ENCODE measurements around the gene IER5L.

Gene IER5L

DNA sequence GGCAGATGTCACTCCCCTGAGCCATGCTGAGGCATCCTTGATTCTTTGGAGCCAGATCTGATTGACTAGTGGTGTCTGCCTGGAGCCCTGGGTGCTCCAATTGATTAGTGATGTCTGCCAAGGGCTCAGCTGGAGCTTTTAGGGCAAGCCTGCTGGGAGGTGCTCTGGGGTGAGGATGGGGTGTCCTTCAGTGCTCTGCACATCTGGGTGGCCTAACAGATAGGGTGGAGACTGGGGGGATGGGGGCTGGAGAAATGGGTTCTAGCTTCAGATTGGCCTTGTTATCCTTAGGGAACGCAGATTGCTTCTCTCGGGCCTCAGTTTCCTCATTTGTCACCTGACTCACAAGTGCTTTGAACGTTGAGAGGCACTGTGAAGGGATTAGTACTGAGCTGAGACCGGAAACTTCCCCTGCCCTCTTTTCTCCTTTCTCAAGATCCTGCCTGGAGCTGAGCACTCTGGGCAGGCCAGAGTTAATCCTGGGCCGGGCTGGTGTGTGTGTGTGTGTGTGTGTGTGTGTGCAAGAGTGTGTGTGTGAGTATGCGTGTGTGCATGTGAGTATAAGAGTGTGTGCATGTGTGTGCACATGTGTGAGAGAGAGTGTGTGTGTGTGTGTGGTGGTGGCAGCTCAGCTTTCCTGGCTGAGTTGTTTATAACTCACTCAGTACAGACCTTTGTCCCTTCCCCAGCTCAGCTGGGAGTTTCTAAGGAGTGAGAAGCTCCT lies 5.6 kb upstream of the IER5L start:
- no peak for TF ChIP-seq SIN3A (IDR thresholded peaks at IDR 0.05; ENCODE audit: borderline replicate concordance, insufficient read depth, low read length)
- TF ChIP-seq, protein P1, sequence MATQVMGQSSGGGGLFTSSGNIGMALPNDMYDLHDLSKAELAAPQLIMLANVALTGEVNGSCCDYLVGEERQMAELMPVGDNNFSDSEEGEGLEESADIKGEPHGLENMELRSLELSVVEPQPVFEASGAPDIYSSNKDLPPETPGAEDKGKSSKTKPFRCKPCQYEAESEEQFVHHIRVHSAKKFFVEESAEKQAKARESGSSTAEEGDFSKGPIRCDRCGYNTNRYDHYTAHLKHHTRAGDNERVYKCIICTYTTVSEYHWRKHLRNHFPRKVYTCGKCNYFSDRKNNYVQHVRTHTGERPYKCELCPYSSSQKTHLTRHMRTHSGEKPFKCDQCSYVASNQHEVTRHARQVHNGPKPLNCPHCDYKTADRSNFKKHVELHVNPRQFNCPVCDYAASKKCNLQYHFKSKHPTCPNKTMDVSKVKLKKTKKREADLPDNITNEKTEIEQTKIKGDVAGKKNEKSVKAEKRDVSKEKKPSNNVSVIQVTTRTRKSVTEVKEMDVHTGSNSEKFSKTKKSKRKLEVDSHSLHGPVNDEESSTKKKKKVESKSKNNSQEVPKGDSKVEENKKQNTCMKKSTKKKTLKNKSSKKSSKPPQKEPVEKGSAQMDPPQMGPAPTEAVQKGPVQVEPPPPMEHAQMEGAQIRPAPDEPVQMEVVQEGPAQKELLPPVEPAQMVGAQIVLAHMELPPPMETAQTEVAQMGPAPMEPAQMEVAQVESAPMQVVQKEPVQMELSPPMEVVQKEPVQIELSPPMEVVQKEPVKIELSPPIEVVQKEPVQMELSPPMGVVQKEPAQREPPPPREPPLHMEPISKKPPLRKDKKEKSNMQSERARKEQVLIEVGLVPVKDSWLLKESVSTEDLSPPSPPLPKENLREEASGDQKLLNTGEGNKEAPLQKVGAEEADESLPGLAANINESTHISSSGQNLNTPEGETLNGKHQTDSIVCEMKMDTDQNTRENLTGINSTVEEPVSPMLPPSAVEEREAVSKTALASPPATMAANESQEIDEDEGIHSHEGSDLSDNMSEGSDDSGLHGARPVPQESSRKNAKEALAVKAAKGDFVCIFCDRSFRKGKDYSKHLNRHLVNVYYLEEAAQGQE (IDR thresholded peaks at IDR 0.05; ENCODE audit: insufficient read depth in 1 of 2, low read depth in 2 of 2, low read length in 2 of 2), result no peak
- no peak for TF ChIP-seq TAF1 (IDR thresholded peaks at IDR 0.05; ENCODE audit: borderline replicate concordance, insufficient read depth, low read length)
- no peak for TF ChIP-seq FOXP2 (optimal IDR thresholded peaks at IDR 0.05; ENCODE audit: borderline replicate concordance, extremely low read depth, extremely low read length, insufficient read depth)
- no peak for TF ChIP-seq POLR2AphosphoS5 (IDR thresholded peaks at IDR 0.05; ENCODE audit: low read depth, low read length)

DNA sequence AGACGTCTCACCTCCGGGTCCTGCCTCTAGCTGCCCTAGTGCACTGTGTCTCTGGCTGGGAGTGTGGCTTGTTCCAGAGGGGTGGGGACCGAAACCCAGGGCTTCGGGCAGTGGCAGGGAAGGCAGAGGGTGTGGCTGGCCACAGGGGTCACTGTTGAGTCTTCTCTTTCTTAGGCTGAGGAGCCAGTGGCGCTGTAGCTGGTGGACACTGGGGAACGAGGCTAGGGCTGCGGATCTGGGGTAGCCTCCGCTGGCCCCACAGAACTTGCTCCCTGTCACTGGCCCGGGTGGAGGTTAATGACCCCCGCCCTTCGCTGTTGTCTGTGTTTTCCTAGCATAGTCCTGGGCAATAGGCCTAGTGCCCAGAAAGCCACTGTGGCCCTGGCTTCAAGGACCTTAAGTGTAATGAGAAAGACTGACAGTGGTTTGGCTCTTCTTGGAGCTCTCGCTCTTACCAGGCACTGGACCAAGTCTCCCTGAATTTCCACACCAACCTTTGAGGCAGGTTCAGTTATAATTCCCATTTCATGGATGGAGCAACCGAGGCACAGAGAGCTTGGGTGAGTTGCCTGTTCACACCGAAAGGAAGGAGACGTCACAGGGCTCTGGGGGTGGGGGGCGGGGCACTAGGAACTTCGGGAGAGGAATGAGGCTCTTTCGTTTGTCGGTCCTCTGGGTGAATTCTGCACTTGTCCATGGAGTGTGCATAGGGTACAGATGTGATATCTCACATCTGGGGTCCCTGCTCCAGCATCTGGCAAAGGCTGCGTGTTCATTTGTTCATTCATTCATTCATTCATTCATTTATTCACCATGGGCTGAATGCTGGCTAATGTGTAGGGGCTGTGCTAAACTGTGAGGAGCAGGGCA lies 4.8 kb upstream of the IER5L start:
- TF ChIP-seq, protein P1 (IDR thresholded peaks at IDR 0.05; ENCODE audit: insufficient read depth in 1 of 2, low read depth in 2 of 2, low read length in 2 of 2), result no peak
- no peak for TF ChIP-seq FOXP2 (optimal IDR thresholded peaks at IDR 0.05; ENCODE audit: borderline replicate concordance, extremely low read depth, extremely low read length, insufficient read depth)
- no peak for TF ChIP-seq POLR2AphosphoS5 (IDR thresholded peaks at IDR 0.05; ENCODE audit: low read depth, low read length)
- TF ChIP-seq SIN3A (IDR thresholded peaks at IDR 0.05; ENCODE audit: borderline replicate concordance, insufficient read depth, low read length), result no peak
- no peak for TF ChIP-seq TAF1 (IDR thresholded peaks at IDR 0.05; ENCODE audit: borderline replicate concordance, insufficient read depth, low read length)

DNA sequence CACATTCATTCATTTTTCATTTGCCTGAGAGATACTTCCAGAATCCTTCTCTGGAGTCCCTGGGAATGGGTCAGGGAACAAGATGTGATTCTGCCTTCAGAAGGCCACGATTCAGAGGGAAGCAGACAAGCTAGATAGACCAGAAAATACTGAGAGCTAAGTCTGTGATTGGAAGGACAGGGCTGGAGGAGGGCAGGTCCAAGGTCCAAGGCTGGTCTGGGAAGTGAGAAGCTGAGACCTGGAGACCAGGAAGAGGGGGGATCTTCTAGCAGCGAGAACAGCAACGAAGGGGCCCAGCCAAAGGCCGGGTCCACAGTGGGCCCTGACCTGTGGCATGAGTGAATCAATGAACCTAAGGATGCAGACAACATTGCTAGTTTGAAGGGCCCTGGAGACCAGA lies 4.1 kb upstream of the IER5L start:
- TF ChIP-seq TAF1 (IDR thresholded peaks at IDR 0.05; ENCODE audit: borderline replicate concordance, insufficient read depth, low read length) (no peak), SIN3A (IDR thresholded peaks at IDR 0.05; ENCODE audit: borderline replicate concordance, insufficient read depth, low read length) (no peak), POLR2AphosphoS5 (IDR thresholded peaks at IDR 0.05; ENCODE audit: low read depth, low read length) (no peak), FOXP2 (optimal IDR thresholded peaks at IDR 0.05; ENCODE audit: borderline replicate concordance, extremely low read depth, extremely low read length, insufficient read depth) (no peak)
- TF ChIP-seq, protein P1 (IDR thresholded peaks at IDR 0.05; ENCODE audit: insufficient read depth in 1 of 2, low read depth in 2 of 2, low read length in 2 of 2), result no peak

DNA sequence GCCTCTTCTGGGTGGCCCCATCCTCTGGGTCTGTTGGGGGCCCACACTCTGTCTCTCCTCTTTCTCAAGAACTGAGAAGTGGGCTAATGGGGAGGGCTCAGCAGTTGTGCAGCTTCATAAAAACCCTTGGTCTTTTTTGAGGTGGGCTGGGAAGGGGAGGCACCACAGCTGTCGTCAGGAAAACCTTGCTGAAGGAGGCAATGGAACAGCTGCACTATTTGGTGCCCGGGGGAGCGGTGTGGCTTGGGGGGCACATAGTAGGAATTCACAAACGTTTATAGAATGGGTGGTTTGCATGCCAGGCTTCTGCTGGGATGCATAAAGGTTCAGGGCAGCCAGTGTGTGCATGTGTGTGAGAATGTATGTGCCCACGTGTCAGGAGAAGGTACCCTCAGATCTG lies 3.2 kb upstream of the IER5L start:
- TF ChIP-seq SIN3A (IDR thresholded peaks at IDR 0.05; ENCODE audit: borderline replicate concordance, insufficient read depth, low read length), result no peak
- TF ChIP-seq TAF1 (IDR thresholded peaks at IDR 0.05; ENCODE audit: borderline replicate concordance, insufficient read depth, low read length), result no peak
- TF ChIP-seq, protein P1 (IDR thresholded peaks at IDR 0.05; ENCODE audit: insufficient read depth in 1 of 2, low read depth in 2 of 2, low read length in 2 of 2), result no peak
- TF ChIP-seq FOXP2 (optimal IDR thresholded peaks at IDR 0.05; ENCODE audit: borderline replicate concordance, extremely low read depth, extremely low read length, insufficient read depth), result no peak
- no peak for TF ChIP-seq POLR2AphosphoS5 (IDR thresholded peaks at IDR 0.05; ENCODE audit: low read depth, low read length)
